Vagina (tissue), 2 donors: ENCODE results near the gene LPP.

Experiments
- CTCF ChIP-seq, 3 experiments: fragments of 450-650 bp in 2 of 3; fragments of 200-600 bp in 1 of 3; sonication (generic) in 1 of 3; IDR thresholded peaks; one replicate each; pipeline ENCODE4 v1.5.1; 2017 to 2019; ENCODE audit warnings: antibody characterized with exemption in 3 of 3, mild to moderate bottlenecking in 2 of 3, moderate library complexity in 2 of 3
- POLR2A ChIP-seq, 2 donors: fragments of 450-650 bp; IDR thresholded peaks; one replicate each; pipeline ENCODE4 v1.6.1; 2017; ENCODE audit warnings: antibody characterized with exemption in 2 of 2, mild to moderate bottlenecking in 2 of 2, moderate library complexity in 2 of 2
- POLR2AphosphoS5 ChIP-seq, 2 donors: sonication (generic); formaldehyde crosslinking; IDR thresholded peaks; one replicate each; pipeline ENCODE4 v1.9.0; 2017; ENCODE audit warnings: antibody characterized with exemption in 2 of 2, mild to moderate bottlenecking in 2 of 2, low read depth in 1 of 2; ENCODE audit not compliant: insufficient read depth in 1 of 2

- TF ChIP-seq CTCF (IDR thresholded peaks at IDR 0.05) (no peak), POLR2A (IDR thresholded peaks at IDR 0.05) (no peak), POLR2AphosphoS5 (IDR thresholded peaks at IDR 0.05; ENCODE audit: insufficient read depth in 1 of 2, low read depth in 1 of 2) (no peak)
Observed at GRCh38 chr3:188402229-188402628, 248.3 kb downstream of the LPP start.
